ENCODE data around the gene UACA.

The UACA gene

DNA sequence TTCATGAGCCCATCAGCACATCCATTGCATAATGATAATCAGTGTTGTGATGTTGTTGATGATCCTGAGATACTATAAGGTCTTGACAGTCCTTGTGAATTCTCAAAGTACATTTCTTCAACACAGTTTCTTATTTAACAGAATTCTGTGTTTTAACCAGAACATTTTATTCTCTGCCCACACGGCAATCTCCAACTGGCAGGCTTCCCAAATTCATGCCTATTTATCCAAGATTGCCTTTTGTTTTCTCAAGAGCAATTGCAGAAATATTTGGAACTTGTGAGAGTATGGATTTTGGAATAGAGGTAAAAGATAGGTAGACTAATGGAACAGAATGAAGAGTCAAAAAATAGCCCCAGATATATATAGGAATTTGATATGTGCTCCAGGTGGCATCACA, 116.0 kb downstream of the UACA start:
- FAIRE-seq: no peak
- no peak for DNase-seq (ENCODE audit: insufficient read length)
- no peak for TF ChIP-seq POLR2A (IDR thresholded peaks at IDR 0.05; ENCODE audit: low read depth, low read length)
- TF ChIP-seq POLR2AphosphoS5 (IDR thresholded peaks at IDR 0.05; ENCODE audit: low read depth, low read length): no peak
- no peak for TF ChIP-seq TAF1 (IDR thresholded peaks at IDR 0.05; ENCODE audit: borderline replicate concordance, low read depth, low read length)

DNA sequence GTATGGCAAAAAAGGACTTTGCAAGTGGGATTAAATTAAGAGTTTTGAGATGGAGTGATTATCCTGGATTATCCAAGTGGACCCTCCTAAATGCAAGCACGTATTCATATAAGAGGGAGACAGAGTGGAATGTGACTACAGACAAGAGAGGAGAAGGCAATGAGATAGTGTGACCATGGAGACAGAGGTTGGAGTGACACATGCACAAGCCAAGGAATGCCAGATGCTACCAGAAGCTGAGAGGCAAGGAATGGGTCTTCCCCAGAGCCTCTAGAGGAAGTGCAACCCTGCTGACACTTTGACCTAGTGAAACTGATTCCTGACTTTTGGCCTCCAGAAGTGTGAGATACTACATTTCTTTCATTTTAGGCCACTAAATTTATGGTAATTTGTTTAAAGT, 117.2 kb downstream of the UACA start:
- TF ChIP-seq POLR2A (IDR thresholded peaks at IDR 0.05; ENCODE audit: low read depth, low read length) (no peak), TAF1 (IDR thresholded peaks at IDR 0.05; ENCODE audit: borderline replicate concordance, low read depth, low read length) (no peak)
- FAIRE-seq: no peak
- DNase-seq (ENCODE audit: insufficient read length): no peak

DNA sequence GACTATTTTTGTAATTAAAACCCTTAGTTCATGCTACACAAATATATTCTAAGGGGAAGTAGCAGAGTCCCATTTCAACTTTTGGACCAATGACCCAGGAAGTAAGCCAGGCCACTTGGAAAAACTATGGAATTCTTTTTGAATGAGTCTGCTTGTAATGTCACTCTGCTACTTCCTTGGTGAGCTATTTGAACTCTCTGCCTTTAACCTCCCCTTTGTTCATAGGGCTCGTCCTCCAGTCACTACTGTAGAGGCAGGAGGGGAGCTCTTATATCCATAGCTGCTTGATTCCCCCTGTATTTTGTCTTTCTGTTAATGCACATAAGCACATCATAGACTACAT, 119.6 kb downstream of the UACA start:
- TF ChIP-seq POLR2AphosphoS5 (IDR thresholded peaks at IDR 0.05; ENCODE audit: low read depth, low read length): no peak
- TF ChIP-seq TAF1 (IDR thresholded peaks at IDR 0.05; ENCODE audit: borderline replicate concordance, low read depth, low read length): no peak
- no peak for TF ChIP-seq POLR2A (IDR thresholded peaks at IDR 0.05; ENCODE audit: low read depth, low read length)
- no peak for DNase-seq (ENCODE audit: insufficient read length)
- FAIRE-seq: no peak

DNA sequence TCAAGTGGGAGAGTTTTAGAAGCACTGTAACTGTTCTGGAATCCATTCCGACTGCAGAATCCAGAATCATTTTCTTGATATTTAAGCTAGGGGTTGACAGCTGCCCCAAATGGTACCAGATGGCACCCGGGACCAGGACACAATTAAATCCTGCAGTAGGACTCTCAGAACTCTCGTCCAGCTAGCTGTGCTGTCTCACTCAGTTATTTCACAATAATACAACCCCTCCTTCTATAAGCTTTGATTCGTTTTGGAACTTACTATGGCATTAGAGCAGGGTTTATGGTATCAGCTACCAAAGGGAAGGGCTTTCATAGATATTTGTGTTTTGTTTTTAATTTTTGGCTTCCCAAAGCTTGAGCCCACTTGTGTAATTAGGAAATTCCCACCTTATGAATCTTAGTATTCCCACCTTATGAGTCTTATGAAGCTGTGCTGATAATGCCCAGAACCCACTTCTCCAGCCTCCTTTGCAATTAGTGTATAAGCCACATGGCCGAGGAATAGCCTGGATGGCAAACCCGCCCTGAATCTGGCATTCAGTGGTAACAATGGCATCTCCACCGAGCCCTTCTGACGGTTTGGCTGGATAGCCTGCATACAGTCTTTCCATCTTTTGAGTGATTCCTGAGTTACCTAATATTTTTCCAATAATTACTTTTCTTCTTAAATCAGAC, 120.1 kb downstream of the UACA start:
- TF ChIP-seq POLR2A (IDR thresholded peaks at IDR 0.05; ENCODE audit: low read depth, low read length): no peak
- FAIRE-seq: no peak
- no peak for DNase-seq (ENCODE audit: insufficient read length)

DNA sequence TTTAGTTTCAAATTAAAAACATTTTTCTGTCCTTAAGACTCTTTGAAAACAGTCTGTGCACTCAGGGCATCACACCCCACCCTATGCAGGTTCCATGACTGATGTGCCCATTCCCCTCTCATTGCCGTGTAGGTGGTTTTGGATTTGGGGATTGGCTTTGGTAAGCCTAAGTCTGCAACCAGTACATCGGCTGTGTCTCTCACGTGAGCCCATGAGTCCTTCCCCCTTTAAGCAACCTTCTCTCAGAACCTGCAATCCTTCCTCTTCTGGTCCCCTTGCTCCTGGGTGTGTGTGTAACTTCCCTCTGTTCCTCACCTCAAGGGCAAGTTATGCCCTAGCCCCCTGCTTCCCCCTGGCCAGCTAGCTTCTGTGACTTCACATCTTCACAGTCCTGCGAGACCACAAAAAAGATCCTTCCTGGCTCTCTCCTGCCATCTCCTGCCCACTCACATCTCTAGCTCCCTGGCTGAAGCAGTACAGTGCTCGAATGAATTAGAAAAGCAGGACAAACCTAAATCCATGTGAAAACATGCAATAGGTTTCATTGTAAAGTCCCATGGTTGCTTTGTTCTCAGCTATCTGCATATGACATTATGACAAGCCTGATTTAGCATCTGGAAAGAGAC, 126.7 kb downstream of the UACA start:
- FAIRE-seq (no peak), DNase-seq (ENCODE audit: insufficient read length) (no peak)

DNA sequence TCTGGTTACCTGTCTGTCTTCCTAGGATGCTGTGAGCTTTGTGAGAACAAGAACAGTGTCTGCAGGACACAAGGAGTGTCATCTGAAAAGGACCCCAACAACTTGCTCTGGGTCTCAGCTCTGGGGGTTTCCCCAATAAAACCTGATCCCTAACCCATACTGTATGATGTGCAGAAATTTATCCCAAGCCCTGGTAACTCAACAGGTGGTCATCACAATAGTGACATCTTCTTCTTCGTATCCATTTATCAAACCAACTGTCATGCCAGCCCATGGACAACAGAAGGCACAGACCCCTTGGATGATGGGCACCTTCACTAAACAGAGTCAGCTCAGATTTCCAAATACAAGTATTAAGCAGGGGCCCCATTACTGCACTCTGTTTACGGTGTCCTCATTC, 127.5 kb downstream of the UACA start:
- DNase-seq (ENCODE audit: insufficient read length) (no peak), FAIRE-seq (no peak)
- TF ChIP-seq POLR2AphosphoS5 (IDR thresholded peaks at IDR 0.05; ENCODE audit: low read depth, low read length) (no peak), POLR2A (IDR thresholded peaks at IDR 0.05; ENCODE audit: low read depth, low read length) (no peak), TAF1 (IDR thresholded peaks at IDR 0.05; ENCODE audit: borderline replicate concordance, low read depth, low read length) (no peak)

More for the DNA sequence above, 126.7 kb downstream of the UACA start:
- TF ChIP-seq TAF1 (IDR thresholded peaks at IDR 0.05; ENCODE audit: borderline replicate concordance, low read depth, low read length) (no peak), POLR2A (IDR thresholded peaks at IDR 0.05; ENCODE audit: low read depth, low read length) (no peak), POLR2AphosphoS5 (IDR thresholded peaks at IDR 0.05; ENCODE audit: low read depth, low read length) (no peak)

DNA sequence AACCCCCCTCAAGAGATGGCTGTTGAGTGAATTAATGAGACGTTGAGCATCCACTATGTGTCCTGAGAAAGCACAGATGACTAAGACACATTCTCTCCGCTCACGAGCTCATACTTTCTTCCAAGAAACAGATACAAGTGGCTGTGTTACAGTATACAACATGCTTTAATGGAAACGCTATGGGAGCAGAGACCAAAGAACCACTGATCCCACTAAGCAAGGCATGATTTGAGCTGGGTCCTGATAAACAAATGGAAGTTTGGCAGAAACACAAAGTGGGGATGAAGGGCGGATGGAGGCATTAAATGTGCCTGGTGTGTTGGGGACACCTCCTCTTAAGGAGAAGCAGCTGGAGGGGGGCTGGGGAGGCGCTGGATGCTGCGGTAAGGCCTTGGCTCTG, 129.4 kb downstream of the UACA start:
- FAIRE-seq: no peak
- no peak for DNase-seq (ENCODE audit: insufficient read length)
- no peak for TF ChIP-seq POLR2AphosphoS5 (IDR thresholded peaks at IDR 0.05; ENCODE audit: low read depth, low read length)

DNA sequence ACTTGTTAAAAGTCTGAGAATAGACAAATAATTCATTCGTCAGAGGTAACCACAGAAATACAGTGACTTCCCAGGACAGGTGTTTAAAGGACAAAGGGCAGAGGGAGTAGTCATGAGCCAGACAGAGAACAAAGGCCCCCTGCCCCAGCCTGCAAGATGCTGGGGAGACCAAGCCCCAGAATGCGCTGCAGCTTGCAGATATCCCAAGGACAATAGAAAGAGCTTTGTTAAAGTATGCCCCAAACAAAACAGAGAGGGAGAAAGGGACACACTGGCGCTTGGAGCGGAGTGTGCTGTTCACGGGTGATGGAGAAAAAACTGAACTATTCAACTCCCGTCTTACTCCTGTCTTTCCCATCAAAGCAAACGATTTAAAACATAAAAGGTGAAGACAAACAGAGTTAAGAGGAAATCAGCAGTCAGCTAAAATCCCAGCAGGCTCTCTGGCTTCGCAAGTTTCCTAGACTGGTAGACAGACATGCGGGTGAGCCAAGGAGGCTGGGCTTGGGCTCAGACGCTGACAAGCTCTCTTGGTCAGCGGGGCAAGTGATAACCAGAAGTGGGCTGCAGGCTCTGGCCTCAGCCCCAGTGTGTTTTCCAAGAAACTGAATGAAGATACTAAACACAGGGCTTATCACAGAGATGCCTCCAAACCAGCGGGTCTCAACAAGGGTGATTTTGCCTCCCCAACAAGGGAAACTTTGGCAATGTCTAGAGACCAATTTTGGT, 130.1 kb downstream of the UACA start:
- TF ChIP-seq POLR2A (IDR thresholded peaks at IDR 0.05; ENCODE audit: low read depth, low read length) (no peak), TAF1 (IDR thresholded peaks at IDR 0.05; ENCODE audit: borderline replicate concordance, low read depth, low read length) (no peak), POLR2AphosphoS5 (IDR thresholded peaks at IDR 0.05; ENCODE audit: low read depth, low read length) (no peak)
- FAIRE-seq (no peak), DNase-seq (ENCODE audit: insufficient read length) (no peak)

DNA sequence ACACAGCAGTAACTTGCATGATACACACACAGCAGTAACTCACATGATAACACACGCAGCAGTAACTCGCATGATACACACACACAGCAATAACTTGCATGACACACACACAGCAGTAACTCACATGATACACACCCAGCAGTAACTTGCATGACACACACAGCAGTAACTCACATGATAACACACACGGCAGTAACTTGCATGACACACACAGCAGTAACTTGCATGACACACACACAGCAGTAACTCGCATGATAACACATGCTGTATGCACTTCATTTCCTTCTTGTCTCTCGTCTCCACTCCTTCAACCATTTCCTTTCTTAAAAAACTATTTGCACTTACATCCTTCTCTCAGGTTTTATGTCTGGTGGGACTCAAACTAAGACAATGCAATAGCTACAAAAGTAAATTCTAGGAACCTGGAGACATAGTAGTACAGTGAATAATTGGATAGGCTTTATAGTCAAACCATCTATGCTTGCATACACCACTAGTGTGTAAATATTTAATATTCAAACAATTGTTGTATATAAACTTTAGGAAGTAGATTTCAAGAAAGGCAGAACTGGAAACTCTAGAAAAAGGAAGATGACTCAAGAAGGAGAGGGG, 130.8 kb downstream of the UACA start:
- TF ChIP-seq POLR2A (IDR thresholded peaks at IDR 0.05; ENCODE audit: low read depth, low read length) (no peak), TAF1 (IDR thresholded peaks at IDR 0.05; ENCODE audit: borderline replicate concordance, low read depth, low read length) (no peak), POLR2AphosphoS5 (IDR thresholded peaks at IDR 0.05; ENCODE audit: low read depth, low read length) (no peak)
- DNase-seq (ENCODE audit: insufficient read length): no peak
- no peak for FAIRE-seq

DNA sequence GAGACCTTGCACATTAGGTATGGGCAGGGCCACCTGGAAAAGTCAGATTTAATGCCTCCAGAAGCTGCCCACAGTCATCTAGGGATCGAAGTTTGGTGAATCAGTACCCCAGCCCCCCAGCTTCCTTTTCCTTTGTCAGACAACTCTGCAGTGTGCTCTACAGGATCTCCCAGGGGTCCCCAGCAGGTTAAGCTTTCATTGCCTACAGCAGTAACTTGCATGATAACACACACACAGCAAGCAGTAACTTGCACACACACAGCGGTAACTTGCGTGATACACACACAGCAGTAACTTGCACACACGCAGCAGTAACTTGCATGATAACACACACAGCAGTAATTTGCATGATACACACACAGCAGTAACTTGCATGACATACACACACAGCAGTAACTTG, 131.3 kb downstream of the UACA start:
- DNase-seq (ENCODE audit: insufficient read length): no peak
- FAIRE-seq: no peak
- no peak for TF ChIP-seq TAF1 (IDR thresholded peaks at IDR 0.05; ENCODE audit: borderline replicate concordance, low read depth, low read length)
- no peak for TF ChIP-seq POLR2AphosphoS5 (IDR thresholded peaks at IDR 0.05; ENCODE audit: low read depth, low read length)
- TF ChIP-seq POLR2A (IDR thresholded peaks at IDR 0.05; ENCODE audit: low read depth, low read length): no peak

DNA sequence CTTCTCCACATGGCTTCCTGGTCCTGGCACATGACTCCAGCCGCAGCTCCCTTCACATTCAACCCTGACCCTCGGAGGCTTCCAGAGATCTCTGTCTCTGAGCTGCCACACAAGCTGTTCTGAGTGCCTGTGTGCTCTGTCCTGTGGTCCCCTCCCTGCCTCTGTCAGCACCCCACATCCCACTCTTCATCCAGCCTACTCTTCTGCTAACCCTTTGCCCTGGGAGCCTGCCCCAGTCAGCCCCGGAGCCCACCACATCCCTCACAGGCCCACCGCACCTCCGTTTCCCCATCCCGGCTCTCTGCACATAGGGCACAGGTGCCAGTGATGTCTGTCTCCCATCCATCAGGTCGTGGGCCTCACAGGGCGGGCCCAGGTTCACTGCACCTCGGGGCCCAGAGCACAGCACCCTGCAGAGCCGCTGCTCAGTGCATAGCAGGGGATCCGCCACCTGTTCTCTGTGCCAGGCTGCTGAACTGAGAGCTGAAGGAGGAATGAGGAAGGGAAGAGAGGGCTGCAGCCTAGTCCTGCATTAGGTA, 133.6 kb downstream of the UACA start:
- TF ChIP-seq POLR2A (IDR thresholded peaks at IDR 0.05; ENCODE audit: low read depth, low read length) (no peak), POLR2AphosphoS5 (IDR thresholded peaks at IDR 0.05; ENCODE audit: low read depth, low read length) (no peak), TAF1 (IDR thresholded peaks at IDR 0.05; ENCODE audit: borderline replicate concordance, low read depth, low read length) (no peak)
- FAIRE-seq (no peak), DNase-seq (ENCODE audit: insufficient read length) (no peak)

DNA sequence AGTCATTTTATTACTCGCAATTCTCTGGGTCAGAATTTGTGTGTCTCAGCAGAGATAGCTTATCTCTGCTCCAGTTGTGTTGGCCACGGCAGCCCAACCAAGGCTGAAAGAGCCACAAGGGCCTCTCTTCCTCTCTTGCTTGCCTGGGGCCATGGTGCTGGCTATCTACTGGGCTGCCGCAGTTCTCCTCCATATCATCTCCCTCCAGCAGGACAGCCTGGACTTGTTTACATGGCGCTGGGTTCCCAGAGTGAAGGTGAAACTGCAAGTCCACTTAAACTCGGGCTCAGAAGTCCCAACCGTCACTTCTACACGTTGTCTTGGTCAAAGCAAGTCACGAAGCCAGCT, 134.8 kb downstream of the UACA start:
- FAIRE-seq: no peak
- no peak for DNase-seq (ENCODE audit: insufficient read length)

More for the DNA sequence above, 134.8 kb downstream of the UACA start:
- TF ChIP-seq POLR2A (IDR thresholded peaks at IDR 0.05; ENCODE audit: low read depth, low read length) (no peak), POLR2AphosphoS5 (IDR thresholded peaks at IDR 0.05; ENCODE audit: low read depth, low read length) (no peak), TAF1 (IDR thresholded peaks at IDR 0.05; ENCODE audit: borderline replicate concordance, low read depth, low read length) (no peak)
